Breast epithelium (tissue), 4 donors: ENCODE results near the gene BRF1. TPM values are rescaled to one million over a fixed set of nuclear protein-coding genes. Genes with fewer than 3 reads are reported as not detected.
A peak's percentile ranks its signal among the peaks of the same experiment; 100 is the strongest.
"Not testable (repeated sequence)": the region's sequence is repeated elsewhere in the genome, so short reads cannot be mapped to it uniquely, and the experiment has no call there.

Source experiments
- DNase-seq, 2 donors: peaks; one replicate each; pipeline ENCODE4 v3.0.0-alpha.2; 2019; ENCODE audit warnings: low spot score in 2 of 2
- H3K27ac ChIP-seq, 2 donors: fragments of 200-600 bp; sonication (generic) in 1 of 2; one replicate each; pipeline ENCODE4 v1.5.1; 2016 to 2019; ENCODE audit warnings: mild to moderate bottlenecking in 1 of 2
- H3K27me3 ChIP-seq, 2 donors: fragments of 200-600 bp; sonication (generic) in 1 of 2; one replicate each; pipeline versions ENCODE4 v1.5.1 to v1.6.0; 2017 to 2019; ENCODE audit warnings: control low read depth in 1 of 2, mild to moderate bottlenecking in 1 of 2
- H3K36me3 ChIP-seq: fragments of 200-600 bp; one replicate; pipeline ENCODE4 v1.5.1; 2019
- H3K4me1 ChIP-seq, 2 donors: fragments of 200-600 bp; sonication (generic); one replicate each; pipeline ENCODE4 v1.5.1; 2016 to 2019; ENCODE audit warnings: control low read depth in 1 of 2
- H3K4me3 ChIP-seq, 3 donors: fragments of 200-600 bp; sonication (generic); 1 replicate in 2 of 3; 2 replicates in 1 of 3; pipeline ENCODE4 v1.5.1; 2016 to 2019; ENCODE audit warnings: mild to moderate bottlenecking in 3 of 3, moderate library complexity in 2 of 3
- H3K9me3 ChIP-seq, 2 donors: fragments of 200-600 bp; sonication (generic) in 1 of 2; one replicate each; pipeline ENCODE4 v1.5.1; 2016 to 2019; ENCODE audit warnings: control low read depth in 1 of 2
- POLR2A ChIP-seq: fragments of 450-650 bp; IDR thresholded peaks from one replicate; pipeline ENCODE4 v1.6.1; 2016; ENCODE audit warnings: antibody characterized with exemption, mild to moderate bottlenecking, moderate library complexity
- POLR2AphosphoS5 ChIP-seq, 3 donors: sonication (generic); formaldehyde crosslinking; IDR thresholded peaks; one replicate each; pipeline ENCODE4 v1.6.1; 2017; ENCODE audit warnings: antibody characterized with exemption in 3 of 3
- intact Hi-C: fragments of 100-400 bp; cut with DNase I; formaldehyde crosslinking; loops from one replicate; pipeline ENCODE4 v1.15.1; 2023; ENCODE audit warnings: low total_unique reads
- total RNA-seq, 3 donors: library from RNA; depleted of rRNA; stranded (reverse); fragments of >200 nt; gene quantifications; one replicate each; pipeline ENCODE4 v1.1.0, GENCODE V29; 2016
- TF ChIP-seq, protein P1 (sequence below), 3 donors: fragments of 450-650 bp; IDR thresholded peaks; one replicate each; pipeline ENCODE4 v1.5.1; 2016 to 2017; ENCODE audit warnings: antibody characterized with exemption in 3 of 3, mild to moderate bottlenecking in 3 of 3, moderate library complexity in 3 of 3

The BRF1 gene
- total RNA-seq, 3 donors from 2014 or later: 30.2 to 45.6 (median 38.6) TPM

DNA sequence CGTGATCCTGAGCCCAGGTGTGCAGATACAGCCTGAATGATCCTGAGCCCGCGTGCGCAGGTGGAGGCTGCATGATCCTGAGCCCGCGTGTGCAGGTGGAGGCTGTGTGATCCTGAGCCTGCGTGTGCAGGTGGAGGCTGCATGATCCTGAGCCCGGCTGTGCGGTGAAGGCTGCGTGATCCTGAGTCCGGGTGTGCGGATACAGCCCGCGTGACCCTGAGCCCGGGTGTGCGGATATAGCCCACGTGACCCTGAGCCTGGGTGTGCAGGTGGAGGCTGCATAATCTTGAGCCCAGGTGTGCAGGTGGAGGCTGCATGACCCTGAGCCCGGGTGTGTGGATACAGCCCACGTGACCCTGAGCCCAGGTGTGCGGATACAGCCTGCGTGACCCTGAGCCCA, 20.3 kb downstream of the BRF1 start:
- H3K9me3 ChIP-seq: no peaks in the 10 kb centered on the region
- H3K27me3 ChIP-seq: no peaks in the 10 kb centered on the region
- H3K4me3 ChIP-seq: no peak overlapping the region
- DNase-seq: no peak
- TF ChIP-seq, protein P1, sequence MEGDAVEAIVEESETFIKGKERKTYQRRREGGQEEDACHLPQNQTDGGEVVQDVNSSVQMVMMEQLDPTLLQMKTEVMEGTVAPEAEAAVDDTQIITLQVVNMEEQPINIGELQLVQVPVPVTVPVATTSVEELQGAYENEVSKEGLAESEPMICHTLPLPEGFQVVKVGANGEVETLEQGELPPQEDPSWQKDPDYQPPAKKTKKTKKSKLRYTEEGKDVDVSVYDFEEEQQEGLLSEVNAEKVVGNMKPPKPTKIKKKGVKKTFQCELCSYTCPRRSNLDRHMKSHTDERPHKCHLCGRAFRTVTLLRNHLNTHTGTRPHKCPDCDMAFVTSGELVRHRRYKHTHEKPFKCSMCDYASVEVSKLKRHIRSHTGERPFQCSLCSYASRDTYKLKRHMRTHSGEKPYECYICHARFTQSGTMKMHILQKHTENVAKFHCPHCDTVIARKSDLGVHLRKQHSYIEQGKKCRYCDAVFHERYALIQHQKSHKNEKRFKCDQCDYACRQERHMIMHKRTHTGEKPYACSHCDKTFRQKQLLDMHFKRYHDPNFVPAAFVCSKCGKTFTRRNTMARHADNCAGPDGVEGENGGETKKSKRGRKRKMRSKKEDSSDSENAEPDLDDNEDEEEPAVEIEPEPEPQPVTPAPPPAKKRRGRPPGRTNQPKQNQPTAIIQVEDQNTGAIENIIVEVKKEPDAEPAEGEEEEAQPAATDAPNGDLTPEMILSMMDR (IDR thresholded peaks at IDR 0.05): no peak
- no peak for TF ChIP-seq POLR2A
- no peak for TF ChIP-seq POLR2AphosphoS5 (IDR thresholded peaks at IDR 0.05)
- no peaks in the 10 kb centered on the region for H3K36me3 ChIP-seq
- H3K27ac ChIP-seq: no peak overlapping the region
- no peaks in the 10 kb centered on the region for H3K4me1 ChIP-seq
- intact Hi-C loops: no loop called here

- H3K27ac ChIP-seq: no peak overlapping the region
- H3K9me3 ChIP-seq: no peaks in the 10 kb centered on the region
- intact Hi-C loops: no loop called here
- DNase-seq: no peak
- H3K27me3 ChIP-seq: no peaks in the 10 kb centered on the region
- H3K4me1 ChIP-seq: no peaks in the 10 kb centered on the region
- TF ChIP-seq POLR2A (no peak), POLR2AphosphoS5 (IDR thresholded peaks at IDR 0.05) (no peak)
- TF ChIP-seq, protein P1 (IDR thresholded peaks at IDR 0.05): no peak
- H3K36me3 ChIP-seq: no peaks in the 10 kb centered on the region
- no peak overlapping the region for H3K4me3 ChIP-seq
Observed at GRCh38 chr14:105279642-105280361, 21.0 kb downstream of the BRF1 start.

DNA sequence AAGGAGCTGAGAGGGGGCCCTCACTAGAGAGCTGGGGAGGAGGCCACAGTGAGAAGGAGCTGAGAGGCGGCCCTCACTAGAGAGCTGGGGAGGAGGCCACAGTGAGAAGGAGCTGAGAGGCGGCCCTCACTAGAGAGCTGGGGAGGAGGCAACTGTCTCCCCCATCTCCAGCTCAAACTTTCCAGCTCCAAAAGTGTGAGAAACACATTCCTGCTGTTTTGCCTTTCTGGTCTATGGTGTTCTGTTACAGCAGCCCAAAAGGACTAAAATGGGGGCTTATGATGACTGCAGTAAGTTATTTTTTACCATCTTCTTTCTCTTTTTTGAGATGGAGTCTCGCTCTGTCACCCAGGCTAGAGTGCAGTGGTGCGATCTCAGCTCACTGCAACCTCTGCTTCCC, 23.4 kb downstream of the BRF1 start:
- H3K36me3 ChIP-seq, DNase-seq, H3K27me3 ChIP-seq, H3K4me3 ChIP-seq, H3K4me1 ChIP-seq, intact Hi-C loops, H3K9me3 ChIP-seq: not testable (repeated sequence)
- H3K27ac ChIP-seq: peak overlapping the region in 1 of 2 donors; percentile 25

DNA sequence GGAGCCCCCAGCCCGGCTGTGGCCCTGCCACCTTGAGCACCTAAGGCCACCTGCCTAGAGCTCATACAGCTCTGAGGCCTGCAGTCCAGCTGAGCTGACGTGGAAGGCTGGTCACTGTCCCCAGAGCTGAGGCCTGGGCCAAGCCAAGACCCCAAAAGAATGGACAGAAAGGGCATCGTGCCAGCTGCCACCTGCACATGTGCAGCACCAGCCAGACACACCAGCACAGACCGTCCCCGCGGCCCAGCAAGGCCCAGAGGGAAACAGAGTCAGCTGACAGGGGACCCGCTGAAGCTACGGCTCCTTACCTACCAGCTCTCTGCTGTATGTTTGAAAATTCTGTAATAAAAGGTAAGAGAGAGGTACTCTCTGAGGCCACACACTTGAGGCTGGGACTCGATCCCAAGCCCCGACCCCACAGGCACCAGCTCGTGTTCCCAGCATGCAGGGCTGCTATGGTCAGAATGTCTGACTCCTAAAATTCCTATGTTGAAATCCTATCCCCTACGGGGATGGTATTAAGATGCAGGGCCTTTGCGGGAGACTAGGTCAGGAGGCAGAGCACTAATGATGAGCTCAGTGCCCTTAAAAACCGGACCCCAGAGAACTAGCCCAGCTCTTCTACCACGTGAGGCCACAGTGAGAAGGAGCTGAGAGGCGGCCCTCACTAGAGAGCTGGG, 25.4 kb downstream of the BRF1 start:
- Histone ChIP-seq H3K36me3 (no peaks in the 10 kb centered on the region), H3K27ac (peak overlapping the region; percentile 29 to 76), H3K9me3 (no peaks in the 10 kb centered on the region), H3K27me3 (no peaks in the 10 kb centered on the region), H3K4me3 (no peak overlapping the region), H3K4me1 (no peaks in the 10 kb centered on the region)
- TF ChIP-seq, protein P1 (IDR thresholded peaks at IDR 0.05): no peak
- TF ChIP-seq POLR2AphosphoS5 (IDR thresholded peaks at IDR 0.05) (no peak), POLR2A (no peak)
- intact Hi-C loops: no loop called here
- no peak for DNase-seq

DNA sequence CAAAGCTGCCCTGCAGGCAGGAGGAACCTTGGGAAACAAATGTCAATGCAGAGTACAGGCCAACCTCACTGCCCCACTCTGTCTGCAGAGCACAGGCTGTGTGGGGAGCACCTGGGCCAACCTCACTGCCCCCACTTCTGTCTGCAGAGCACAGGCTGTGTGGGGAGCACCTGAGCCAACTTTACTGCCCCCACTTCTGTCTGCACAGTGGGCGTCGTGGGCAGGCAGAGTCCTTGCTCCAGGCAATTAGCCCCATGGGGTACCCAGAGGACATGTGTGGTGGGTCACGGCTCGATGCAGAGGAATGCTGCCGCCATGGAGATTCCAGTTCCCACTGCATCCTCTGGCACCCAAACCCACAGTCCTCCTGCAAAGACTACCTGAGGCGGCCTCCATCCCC, 26.2 kb downstream of the BRF1 start:
- Histone ChIP-seq H3K27ac (no peak overlapping the region), H3K9me3 (no peaks in the 10 kb centered on the region), H3K4me1 (no peaks in the 10 kb centered on the region), H3K27me3 (no peaks in the 10 kb centered on the region), H3K4me3 (no peak overlapping the region), H3K36me3 (no peaks in the 10 kb centered on the region)
- no peak for DNase-seq
- TF ChIP-seq, protein P1 (IDR thresholded peaks at IDR 0.05): no peak
- TF ChIP-seq POLR2AphosphoS5 (IDR thresholded peaks at IDR 0.05): no peak
- no peak for TF ChIP-seq POLR2A
- intact Hi-C loops: no loop called here
